HG03558 (cell line): ENCODE measurements around the gene LANCL3.
"Not testable (repeated sequence)": the region's sequence is repeated elsewhere in the genome, so short reads cannot be mapped to it uniquely, and the experiment has no call there.

ENCODE experiments used
- ATAC-seq: cut with Tn5 transposase; IDR thresholded peaks from one replicate; pipeline ENCODE4 v1.9.1; 2021; ENCODE audit warnings: moderate number of reproducible peaks; ENCODE audit not compliant: unreplicated experiment; ENCODE audit errors: extremely low read depth

LANCL3 gene

GRCh38 chrX:37571426-37572107 is at the start of gene LANCL3:
Gene LANCL3, plus strand, starts transcription at chrX:37571661. Its CDS starts 210 bp downstream, at chrX:37571871.
- not testable (repeated sequence) for ATAC-seq

DNA sequence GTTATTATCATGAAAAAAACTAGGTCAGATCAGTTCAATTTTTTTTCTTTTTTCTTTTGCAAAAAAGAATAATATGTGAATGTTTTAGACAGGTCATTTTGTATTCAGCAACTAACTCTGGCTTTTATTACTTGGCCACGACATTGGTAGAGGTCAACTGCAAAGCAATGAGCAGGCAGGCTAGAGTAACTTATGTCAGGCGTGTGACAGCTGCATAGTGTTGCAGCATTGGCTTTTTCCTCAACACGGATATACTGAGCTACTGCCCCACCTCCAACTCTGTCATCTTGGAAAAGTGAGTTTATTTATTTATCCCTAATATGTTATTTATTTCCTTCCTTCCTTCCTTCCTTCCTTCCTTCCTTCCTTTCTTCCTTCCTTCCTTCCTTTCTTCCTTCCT is 47.8 kb upstream of the LANCL3 start:
- not testable (repeated sequence) for ATAC-seq

DNA sequence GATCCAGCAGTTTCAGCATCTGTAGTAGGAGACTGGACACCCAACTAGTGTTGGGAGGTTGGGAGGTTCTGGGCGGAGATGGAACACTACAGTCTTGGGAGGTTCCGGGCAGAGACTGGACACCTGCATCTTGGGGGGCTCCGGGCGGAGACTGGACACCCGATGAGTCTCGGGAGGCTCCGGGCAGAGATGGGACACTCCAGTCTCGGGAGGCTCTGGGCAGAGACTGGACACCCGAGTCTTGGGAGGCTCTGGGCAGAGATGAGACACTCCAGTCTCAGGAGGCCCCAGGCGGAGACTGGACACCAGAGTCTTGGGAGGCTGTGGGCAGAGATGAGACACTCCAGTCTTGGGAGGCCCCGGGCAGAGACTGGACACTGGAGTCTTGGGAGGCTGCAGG is 29.5 kb upstream of the LANCL3 start:
- no peak for ATAC-seq

- ATAC-seq: no peak
Observed at GRCh38 chrX:37542791-37543190, 28.7 kb upstream of the LANCL3 start.

GRCh38 chrX:37543324-37543723 is 28.1 kb upstream of the LANCL3 start:
- ATAC-seq: no peak

DNA sequence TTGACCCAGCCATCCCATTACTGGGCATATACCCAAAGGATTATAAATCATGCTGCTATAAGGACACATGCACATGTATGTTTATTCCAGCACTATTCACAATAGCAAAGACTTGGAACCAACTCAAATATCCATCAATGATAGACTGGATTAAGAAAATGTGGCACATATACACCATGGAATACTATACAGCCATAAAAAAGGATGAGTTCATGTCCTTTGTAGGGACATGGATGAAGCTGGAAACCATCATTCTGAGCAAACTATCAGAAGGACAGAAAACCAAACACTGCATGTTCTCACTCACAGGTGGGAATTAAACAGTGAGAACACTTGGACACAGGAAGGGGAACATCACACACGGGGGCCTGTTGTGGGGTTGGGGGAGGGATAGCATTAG is 26.9 kb upstream of the LANCL3 start:
- ATAC-seq: not testable (repeated sequence)

GRCh38 chrX:37545066-37545465 is 26.4 kb upstream of the LANCL3 start:
- ATAC-seq: no peak

GRCh38 chrX:37549619-37550018 is 21.8 kb upstream of the LANCL3 start:
- not testable (repeated sequence) for ATAC-seq

GRCh38 chrX:37553476-37553875 is 18.0 kb upstream of the LANCL3 start:
- ATAC-seq: no peak

DNA sequence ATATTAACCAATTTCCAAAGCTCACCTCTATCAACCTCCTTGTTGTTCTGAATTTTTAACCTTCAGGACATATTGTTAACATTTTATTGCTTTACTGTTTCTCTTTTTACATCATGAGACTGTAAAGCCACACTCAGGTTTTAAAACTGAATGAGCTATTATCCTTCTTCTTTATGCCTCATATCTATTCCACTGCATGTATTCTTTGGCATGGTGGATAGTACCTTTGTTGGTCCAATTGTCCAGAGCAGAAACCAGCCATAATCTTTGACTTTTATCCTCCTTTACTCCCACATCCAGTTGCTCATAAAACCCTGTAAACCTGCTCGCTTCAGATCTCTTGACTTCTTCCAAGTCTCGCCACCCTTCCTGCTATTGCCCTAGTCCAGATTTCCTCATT is 6.2 kb upstream of the LANCL3 start:
- not testable (repeated sequence) for ATAC-seq

DNA sequence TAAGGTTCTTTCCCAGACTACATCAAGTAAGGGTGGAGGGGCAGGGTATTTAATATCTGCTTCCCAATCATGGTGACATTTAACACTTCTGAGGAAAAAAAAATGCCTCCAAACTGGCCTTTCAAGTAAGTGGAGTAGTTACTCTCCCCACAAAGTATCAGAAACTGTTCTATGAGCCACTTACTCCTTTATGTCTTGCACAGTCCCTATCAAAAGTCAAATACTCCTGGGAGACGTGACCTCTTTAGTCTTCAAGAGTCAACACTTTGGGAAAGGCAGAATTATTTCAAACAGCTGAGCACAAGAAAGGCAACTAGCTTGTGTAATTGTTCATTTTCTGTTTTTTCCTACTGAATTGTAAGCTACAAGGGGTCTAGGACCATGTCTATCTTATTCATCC is 1.1 kb upstream of the LANCL3 start:
- ATAC-seq: not testable (repeated sequence)

GRCh38 chrX:37572108-37572587 is 687 bp downstream of the LANCL3 start:
- ATAC-seq: not testable (repeated sequence)

GRCh38 chrX:37573121-37573520 is 1.7 kb downstream of the LANCL3 start:
- not testable (repeated sequence) for ATAC-seq

DNA sequence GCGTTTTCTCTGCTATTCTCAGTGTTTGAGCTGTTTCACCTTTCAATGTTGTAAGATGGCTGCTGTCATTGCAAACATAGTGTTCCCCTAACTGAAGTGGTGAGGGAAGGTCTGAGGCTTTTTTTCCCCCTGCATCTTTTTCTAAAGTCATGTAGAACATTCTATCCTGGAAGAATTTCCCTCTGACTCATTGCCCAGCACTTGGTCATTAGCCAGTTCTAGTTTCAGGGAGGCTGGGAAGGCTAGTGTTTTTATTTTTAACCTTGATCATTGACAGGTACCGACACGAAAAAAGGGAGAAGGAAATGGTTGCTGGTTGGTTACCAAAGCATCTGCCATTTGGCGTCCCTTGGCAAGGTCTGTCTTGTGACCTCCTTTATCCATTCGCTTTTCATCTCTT is 6.6 kb downstream of the LANCL3 start:
- ATAC-seq: no peak

- no peak for ATAC-seq
Observed at GRCh38 chrX:37580080-37580479, 8.6 kb downstream of the LANCL3 start.

GRCh38 chrX:37587337-37587736 is 15.9 kb downstream of the LANCL3 start:
- ATAC-seq: not testable (repeated sequence)

DNA sequence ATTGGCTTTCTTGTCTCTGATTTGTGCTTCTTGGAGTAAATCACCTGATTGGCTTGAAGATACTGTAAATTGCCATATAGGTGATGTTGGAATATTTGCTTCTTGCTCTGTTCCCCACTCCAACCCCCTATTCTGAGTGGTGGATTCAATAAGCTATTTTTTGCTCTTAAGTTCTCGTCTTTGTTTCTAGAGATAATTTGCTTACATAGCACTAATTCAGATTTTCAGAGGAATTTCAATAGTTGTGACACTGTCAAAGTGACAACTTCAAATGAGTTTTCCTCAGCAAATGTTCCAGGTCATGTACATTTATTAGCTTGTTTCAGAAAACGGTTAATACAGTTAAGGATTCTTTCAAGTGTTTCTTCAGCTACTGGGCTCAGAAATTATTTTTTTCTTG is 18.6 kb downstream of the LANCL3 start:
- ATAC-seq: no peak

DNA sequence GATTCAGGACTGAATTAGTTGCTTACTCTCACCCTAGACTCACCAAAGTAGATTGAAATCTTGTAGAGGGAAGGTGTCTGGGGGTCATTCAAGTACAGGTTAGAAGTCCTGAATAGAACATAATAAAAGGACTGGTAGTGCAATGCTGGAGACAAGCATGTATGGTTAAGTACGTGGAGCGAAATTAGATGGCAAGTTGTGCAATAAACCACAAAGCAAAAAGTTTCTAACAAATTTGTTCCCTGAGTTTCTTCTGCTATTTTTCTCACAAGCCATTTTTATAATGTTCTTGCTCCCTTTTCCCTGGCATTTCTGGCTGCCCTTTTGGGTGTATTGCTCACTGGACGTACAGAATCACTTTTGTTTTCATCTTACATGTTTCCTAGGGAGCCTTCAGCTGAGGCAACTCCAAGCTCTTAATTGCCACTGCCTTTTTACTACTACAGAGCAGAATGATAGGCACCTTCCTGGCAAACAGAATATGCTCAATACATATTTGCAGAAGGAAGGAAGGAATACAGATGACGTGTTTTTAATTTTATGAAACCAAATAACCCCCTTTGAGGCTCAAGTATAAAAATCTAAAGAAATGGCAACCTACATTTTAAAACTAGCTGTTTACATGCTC is 23.4 kb downstream of the LANCL3 start:
- ATAC-seq: no peak

GRCh38 chrX:37599729-37600128 is 28.3 kb downstream of the LANCL3 start:
- no peak for ATAC-seq

GRCh38 chrX:37603938-37604409 is 32.5 kb downstream of the LANCL3 start:
- ATAC-seq: no peak

DNA sequence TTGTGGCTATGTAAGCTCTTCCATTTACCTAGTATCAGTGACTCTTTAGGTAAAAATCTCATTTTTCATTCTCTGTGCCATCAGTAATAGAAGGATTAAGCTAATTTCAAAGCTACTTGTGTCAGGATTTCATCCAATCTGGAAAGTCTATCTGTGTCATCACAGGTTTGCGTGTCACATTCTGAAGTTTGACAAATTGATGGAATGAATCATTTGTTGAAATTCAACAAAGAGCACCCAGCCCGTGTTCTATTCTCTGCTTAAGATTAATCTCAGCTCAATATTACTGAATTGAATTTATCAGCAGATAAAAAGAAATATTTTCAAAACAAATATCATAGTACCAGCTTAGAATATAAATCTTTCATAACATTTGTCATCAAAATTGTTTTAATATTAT is 35.8 kb downstream of the LANCL3 start:
- ATAC-seq: no peak

- no peak for ATAC-seq
Observed at GRCh38 chrX:37608156-37608555, 36.7 kb downstream of the LANCL3 start.
